Hematopoietic multipotent progenitor cell treated with erythropoietin and hydrocortisone succinate and interleukin-3 and kit ligand, for 4 days (in vitro differentiated cells): Measurements from ENCODE around the gene SNCAIP.
"Not testable (repeated sequence)": the region's sequence is repeated elsewhere in the genome, so short reads cannot be mapped to it uniquely, and the experiment has no call there.

ENCODE experiments used
- DNase-seq: peaks from one replicate; pipeline ENCODE4 v3.0.0-alpha.2; 2015

Gene SNCAIP

GRCh38 chr5:122363623-122364022 is 51.6 kb downstream of the SNCAIP start:
- DNase-seq = no peak

GRCh38 chr5:122366501-122366900 is 54.5 kb downstream of the SNCAIP start:
- no peak for DNase-seq

- no peak for DNase-seq
These were observed 55.4 kb downstream of the SNCAIP start for GRCh38 chr5:122367456-122367855.

GRCh38 chr5:122368510-122369251 is 56.6 kb downstream of the SNCAIP start:
- no peak for DNase-seq

- DNase-seq = no peak
These were observed 57.3 kb downstream of the SNCAIP start for GRCh38 chr5:122369253-122369815.

GRCh38 chr5:122371511-122372151 is 59.6 kb downstream of the SNCAIP start:
- DNase-seq = no peak

GRCh38 chr5:122374110-122374509 is 62.1 kb downstream of the SNCAIP start:
- no peak for DNase-seq

- no peak for DNase-seq
These were observed 63.8 kb downstream of the SNCAIP start for GRCh38 chr5:122375801-122376200.

- DNase-seq = no peak
These were observed 64.2 kb downstream of the SNCAIP start for GRCh38 chr5:122376250-122376649.

- DNase-seq = peak; percentile 49
These were observed 65.0 kb downstream of the SNCAIP start for GRCh38 chr5:122377026-122377425.

- not testable (repeated sequence) for DNase-seq
These were observed 70.9 kb downstream of the SNCAIP start for GRCh38 chr5:122382938-122383337.

- DNase-seq = no peak
These were observed 72.8 kb downstream of the SNCAIP start for GRCh38 chr5:122384739-122385235.

- no peak for DNase-seq
These were observed 73.2 kb downstream of the SNCAIP start for GRCh38 chr5:122385286-122385685.

GRCh38 chr5:122385808-122386207 is 73.8 kb downstream of the SNCAIP start:
- DNase-seq = no peak

- no peak for DNase-seq
These were observed 78.1 kb downstream of the SNCAIP start for GRCh38 chr5:122390154-122390553.

GRCh38 chr5:122390694-122391093 is 78.7 kb downstream of the SNCAIP start:
- no peak for DNase-seq

GRCh38 chr5:122391621-122392020 is 79.6 kb downstream of the SNCAIP start:
- no peak for DNase-seq

GRCh38 chr5:122392224-122392623 is 80.2 kb downstream of the SNCAIP start:
- no peak for DNase-seq

- DNase-seq = peak; percentile 48
These were observed 80.8 kb downstream of the SNCAIP start for GRCh38 chr5:122392824-122393223.

GRCh38 chr5:122394284-122394930 is 82.4 kb downstream of the SNCAIP start:
- no peak for DNase-seq

- peak; percentile 40 for DNase-seq
These were observed 86.0 kb downstream of the SNCAIP start for GRCh38 chr5:122398016-122398415.

GRCh38 chr5:122400341-122400740 is 88.3 kb downstream of the SNCAIP start:
- peak; percentile 66 for DNase-seq

- DNase-seq = no peak
These were observed 88.9 kb downstream of the SNCAIP start for GRCh38 chr5:122400938-122401337.
